Activated naive CD4-positive, alpha-beta T cell treated with anti-CD3 and anti-CD28 coated beads, Interleukin-2, amount 10 ng/mL, durations not matched to agents 7 days and 5 days (primary cell): ENCODE results near the gene MAPKBP1.
A peak's percentile ranks its signal among the peaks of the same experiment; 100 is the strongest.

Source experiments
- CTCF ChIA-PET: fragments of 350-600 bp; sonication (Branson Sonifier 250); formaldehyde crosslinking; loops from one replicate; lab custom pipeline; 2021; ENCODE audit warnings: antibody characterized with exemption; lab: Charles Lee
- DNase-seq: peaks from one replicate; pipeline ENCODE4 v3.0.0-alpha.2; 2020
- H3K27ac Mint-ChIP-seq: one replicate; pipeline ENCODE4 v1.8.0; 2021; ENCODE audit warnings: mild to moderate bottlenecking, moderate library complexity, mixed read lengths
- H3K27me3 Mint-ChIP-seq: one replicate; pipeline ENCODE4 v1.8.0; 2021; ENCODE audit warnings: mild to moderate bottlenecking, mixed read lengths
- H3K36me3 Mint-ChIP-seq: one replicate; pipeline ENCODE4 v1.8.0; 2021; ENCODE audit warnings: mixed read lengths
- H3K4me1 Mint-ChIP-seq: one replicate; pipeline ENCODE4 v1.8.0; 2021; ENCODE audit warnings: mixed read lengths
- H3K4me3 Mint-ChIP-seq: one replicate; pipeline ENCODE4 v1.8.0; 2021; ENCODE audit warnings: mild to moderate bottlenecking, moderate library complexity, mixed read lengths
- H3K9me3 Mint-ChIP-seq: one replicate; pipeline ENCODE4 v1.8.0; 2021; ENCODE audit warnings: mixed read lengths

MAPKBP1 gene

GRCh38 chr15:41844814-41845213, 70.5 kb downstream of the MAPKBP1 start:
- Mint-ChIP-seq H3K4me3 (no peak overlapping the region), H3K9me3 (no peaks in the 10 kb centered on the region), H3K36me3 (peaks cover 4% of the 10 kb centered on the region), H3K4me1 (no peaks in the 10 kb centered on the region), H3K27me3 (no peaks in the 10 kb centered on the region), H3K27ac (no peak overlapping the region)
- DNase-seq, result no peak
- CTCF ChIA-PET, result interaction anchor here (1.3 kb wide), 1 partner anchor 72 kb away, joined by 3 read pairs; no protein-coding TSS in a partner anchor

DNA sequence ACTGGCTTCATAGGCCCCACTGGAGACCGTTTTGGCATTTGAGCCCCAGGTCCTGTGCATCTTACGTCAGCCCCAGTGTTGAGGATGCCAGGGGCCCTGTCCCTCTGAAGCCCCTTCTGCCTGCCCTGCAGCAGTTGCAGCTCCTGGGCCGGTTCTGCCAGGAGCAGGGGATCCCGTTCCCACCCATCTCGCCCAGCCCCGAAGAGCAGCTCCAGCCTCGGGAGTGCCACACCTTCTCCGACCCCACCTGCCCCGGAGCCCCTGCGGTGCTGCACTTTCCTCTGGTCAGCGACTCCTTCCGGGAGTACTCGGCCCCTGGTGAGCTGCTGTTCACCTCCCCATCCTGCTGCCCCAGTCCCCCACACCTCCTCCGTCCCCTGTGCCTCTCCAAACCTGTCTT, 72.9 kb downstream of the MAPKBP1 start:
- Mint-ChIP-seq H3K9me3 (no peaks in the 10 kb centered on the region), H3K4me1 (no peaks in the 10 kb centered on the region), H3K27me3 (peaks cover 14% of the 10 kb centered on the region), H3K4me3 (no peak overlapping the region), H3K27ac (no peak overlapping the region), H3K36me3 (peaks cover 4% of the 10 kb centered on the region)
- CTCF ChIA-PET, result interaction anchor here (1.0 to 1.5 kb wide), 2 partner anchors 16 to 74 kb away, joined by 3 read pairs; no protein-coding TSS in a partner anchor
- no peak for DNase-seq

- Mint-ChIP-seq H3K27ac (no peak overlapping the region), H3K4me1 (no peaks in the 10 kb centered on the region), H3K4me3 (no peak overlapping the region), H3K36me3 (peaks cover 4% of the 10 kb centered on the region), H3K27me3 (peaks cover 14% of the 10 kb centered on the region), H3K9me3 (no peaks in the 10 kb centered on the region)
- CTCF ChIA-PET, result interaction anchor here (1.0 to 1.5 kb wide), 2 partner anchors 17 to 75 kb away, joined by 3 read pairs; no protein-coding TSS in a partner anchor
- no peak for DNase-seq
Measured at GRCh38 chr15:41847981-41848380, 73.7 kb downstream of the MAPKBP1 start.

DNA sequence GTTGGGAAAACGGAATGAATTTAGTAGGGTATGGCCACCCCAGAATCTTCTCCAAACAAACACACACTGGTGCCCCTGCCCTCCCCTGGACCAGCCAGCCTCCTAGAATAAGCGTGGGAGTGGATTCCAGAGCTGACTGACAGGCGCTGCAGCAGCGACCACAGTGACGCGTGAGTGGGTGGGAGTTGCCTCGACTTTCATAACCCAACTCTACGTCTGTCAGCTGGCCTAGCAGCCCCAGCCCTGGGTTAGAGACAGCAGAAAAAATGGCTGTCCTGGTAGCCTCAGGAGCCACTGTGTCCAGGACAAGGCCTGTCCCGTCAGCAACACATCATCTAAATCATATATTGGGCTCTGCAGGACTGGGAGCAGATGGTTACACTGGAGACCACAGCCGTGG, 74.3 kb downstream of the MAPKBP1 start:
- Mint-ChIP-seq H3K4me1 (no peaks in the 10 kb centered on the region), H3K27ac (no peak overlapping the region), H3K27me3 (peaks cover 18% of the 10 kb centered on the region), H3K36me3 (peaks cover 4% of the 10 kb centered on the region), H3K4me3 (no peak overlapping the region), H3K9me3 (no peaks in the 10 kb centered on the region)
- CTCF ChIA-PET, result interaction anchor here (1.5 kb wide), 1 partner anchor 76 kb away, joined by 3 read pairs; no protein-coding TSS in a partner anchor
- no peak for DNase-seq

DNA sequence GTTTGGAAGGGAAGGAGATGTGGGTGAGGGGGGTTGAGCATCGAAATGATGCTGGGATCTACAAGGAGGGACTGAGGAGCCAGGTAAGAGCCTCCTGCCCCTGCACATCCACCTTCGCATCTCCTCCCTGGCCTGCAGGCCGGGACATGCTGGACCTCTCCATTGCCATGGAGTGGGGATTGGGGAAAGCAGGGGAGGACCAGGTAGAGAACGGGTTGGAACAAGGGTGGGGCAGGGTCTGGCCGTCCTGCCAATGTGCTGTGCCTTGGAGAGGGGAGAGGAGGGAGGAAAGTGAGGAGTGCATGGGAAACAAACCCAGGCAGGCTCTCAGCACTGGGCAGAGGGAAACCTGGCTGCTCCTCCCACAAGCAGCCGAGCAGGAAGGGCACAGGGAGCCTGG, 74.9 kb downstream of the MAPKBP1 start:
- no peak for DNase-seq
- Mint-ChIP-seq H3K36me3 (peaks cover 4% of the 10 kb centered on the region), H3K4me3 (no peak overlapping the region), H3K27me3 (peaks cover 18% of the 10 kb centered on the region), H3K4me1 (no peaks in the 10 kb centered on the region), H3K9me3 (no peaks in the 10 kb centered on the region), H3K27ac (no peak overlapping the region)
- CTCF ChIA-PET, result no interaction called here

GRCh38 chr15:41849861-41850260, 75.6 kb downstream of the MAPKBP1 start:
- no peaks in the 10 kb centered on the region for H3K4me1 Mint-ChIP-seq
- H3K9me3 Mint-ChIP-seq, result no peaks in the 10 kb centered on the region
- no peak for DNase-seq
- H3K4me3 Mint-ChIP-seq, result no peak overlapping the region
- H3K27me3 Mint-ChIP-seq, result peaks cover 18% of the 10 kb centered on the region
- peaks cover 4% of the 10 kb centered on the region for H3K36me3 Mint-ChIP-seq
- no peak overlapping the region for H3K27ac Mint-ChIP-seq
- CTCF ChIA-PET, result no interaction called here

- no peak overlapping the region for H3K4me3 Mint-ChIP-seq
- peaks cover 18% of the 10 kb centered on the region for H3K27me3 Mint-ChIP-seq
- no peak overlapping the region for H3K27ac Mint-ChIP-seq
- H3K9me3 Mint-ChIP-seq, result no peaks in the 10 kb centered on the region
- no peak for DNase-seq
- CTCF ChIA-PET, result interaction anchor here (1.6 kb wide), 1 partner anchor 77 kb away, joined by 6 read pairs; the partner anchor contains the start of gene MAPKBP1
- H3K36me3 Mint-ChIP-seq, result peaks cover 4% of the 10 kb centered on the region
- H3K4me1 Mint-ChIP-seq, result no peaks in the 10 kb centered on the region
Measured at GRCh38 chr15:41850482-41851166, 76.3 kb downstream of the MAPKBP1 start.

- peaks cover 18% of the 10 kb centered on the region for H3K27me3 Mint-ChIP-seq
- no peak for DNase-seq
- H3K27ac Mint-ChIP-seq, result peak overlapping the region; percentile 69
- peaks cover 4% of the 10 kb centered on the region for H3K36me3 Mint-ChIP-seq
- no peak overlapping the region for H3K4me3 Mint-ChIP-seq
- H3K4me1 Mint-ChIP-seq, result no peaks in the 10 kb centered on the region
- CTCF ChIA-PET, result interaction anchor here (1.6 kb wide), 1 partner anchor 78 kb away, joined by 6 read pairs; the partner anchor contains the start of gene MAPKBP1
- H3K9me3 Mint-ChIP-seq, result no peaks in the 10 kb centered on the region
Measured at GRCh38 chr15:41851167-41851523, 76.9 kb downstream of the MAPKBP1 start.

DNA sequence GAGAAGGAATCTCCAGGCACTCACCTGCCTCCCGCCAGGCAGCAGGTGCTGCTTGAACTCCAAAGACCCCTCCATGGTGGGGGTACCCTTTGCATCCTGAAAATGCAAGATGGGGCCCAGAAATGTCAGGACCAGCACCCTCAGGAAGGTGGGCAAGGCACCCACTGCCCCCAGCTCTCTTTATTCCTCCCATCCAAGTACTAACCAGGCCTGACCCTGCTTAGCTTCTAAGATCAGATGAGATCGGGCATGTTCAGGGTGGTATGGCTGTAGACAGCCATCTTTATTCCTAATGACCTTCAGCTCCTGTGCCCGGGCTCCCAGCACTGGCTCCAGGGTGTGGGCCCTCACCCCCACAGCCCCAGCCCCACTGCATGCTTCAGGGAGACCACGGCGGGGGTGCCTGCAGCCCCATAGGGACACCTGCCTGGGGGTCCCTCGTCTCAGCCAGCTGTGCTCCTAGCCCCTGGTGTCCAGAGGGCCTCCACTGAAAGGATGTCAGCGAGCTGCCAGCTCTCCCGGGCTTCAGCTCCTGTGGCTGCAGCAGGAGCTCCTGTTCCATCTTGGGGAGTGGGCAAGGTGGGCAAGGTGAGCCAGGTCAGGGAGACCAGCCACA, 77.6 kb downstream of the MAPKBP1 start:
- CTCF ChIA-PET, result interaction anchor here (1.6 to 1.8 kb wide), 2 partner anchors 79 to 85 kb away, joined by 4 to 6 read pairs; partner anchors contain the start of gene MAPKBP1

DNA sequence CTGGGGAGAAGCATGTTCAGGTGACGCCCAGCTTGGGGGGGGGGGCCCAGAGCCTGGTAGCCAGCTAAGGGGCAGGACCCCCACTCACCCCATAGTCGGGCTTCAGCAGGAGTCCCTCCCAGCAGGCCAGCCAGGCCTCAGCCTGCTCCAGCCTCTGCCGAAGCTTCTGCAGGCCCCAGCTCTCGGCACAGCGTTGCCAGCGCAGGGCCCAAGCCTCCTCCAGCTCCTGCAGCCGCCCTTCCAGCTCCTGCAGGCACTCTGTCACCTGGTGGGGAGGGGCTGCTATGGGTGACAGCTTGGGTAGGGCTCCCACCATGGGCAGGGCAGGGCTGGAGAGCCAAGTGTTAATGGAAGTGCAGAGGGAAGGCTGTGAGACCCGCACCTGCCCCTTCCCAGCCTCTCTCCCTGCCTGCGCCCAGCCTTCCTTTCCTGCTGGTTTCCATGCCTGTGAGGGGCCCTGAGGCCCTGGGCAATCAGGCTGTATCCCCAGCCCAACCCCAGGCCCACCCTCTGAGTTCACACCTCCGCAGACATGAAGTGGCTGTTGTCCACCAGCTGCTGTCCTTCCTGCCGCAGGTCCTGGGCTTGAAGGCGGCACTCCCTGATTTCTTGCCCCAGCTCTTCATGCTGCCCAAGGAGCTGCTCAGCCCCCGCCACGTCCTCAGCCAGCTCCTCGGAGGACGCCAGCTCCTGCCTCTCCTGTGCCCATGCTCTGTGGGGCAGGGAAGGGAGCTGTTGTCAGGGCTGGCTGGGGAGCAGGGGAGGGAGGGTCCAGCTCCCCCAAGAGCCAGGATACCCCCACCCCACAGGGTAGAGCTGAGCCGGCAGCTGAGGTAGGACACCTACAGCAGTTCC, 78.7 kb downstream of the MAPKBP1 start:
- H3K27ac Mint-ChIP-seq, result no peak overlapping the region
- DNase-seq, result no peak
- no peaks in the 10 kb centered on the region for H3K4me1 Mint-ChIP-seq
- peaks cover 18% of the 10 kb centered on the region for H3K27me3 Mint-ChIP-seq
- H3K9me3 Mint-ChIP-seq, result no peaks in the 10 kb centered on the region
- peaks cover 4% of the 10 kb centered on the region for H3K36me3 Mint-ChIP-seq
- CTCF ChIA-PET, result interaction anchor here (0.7 to 1.8 kb wide), 2 partner anchors 26 to 84 kb away, joined by 3 to 4 read pairs; no protein-coding TSS in a partner anchor
- H3K4me3 Mint-ChIP-seq, result no peak overlapping the region

More for the DNA sequence above, 77.6 kb downstream of the MAPKBP1 start:
- H3K4me1 Mint-ChIP-seq, result no peaks in the 10 kb centered on the region
- peaks cover 4% of the 10 kb centered on the region for H3K36me3 Mint-ChIP-seq
- H3K4me3 Mint-ChIP-seq, result no peak overlapping the region
- DNase-seq, result no peak
- H3K27me3 Mint-ChIP-seq, result peaks cover 18% of the 10 kb centered on the region
- H3K9me3 Mint-ChIP-seq, result no peaks in the 10 kb centered on the region
- no peak overlapping the region for H3K27ac Mint-ChIP-seq

DNA sequence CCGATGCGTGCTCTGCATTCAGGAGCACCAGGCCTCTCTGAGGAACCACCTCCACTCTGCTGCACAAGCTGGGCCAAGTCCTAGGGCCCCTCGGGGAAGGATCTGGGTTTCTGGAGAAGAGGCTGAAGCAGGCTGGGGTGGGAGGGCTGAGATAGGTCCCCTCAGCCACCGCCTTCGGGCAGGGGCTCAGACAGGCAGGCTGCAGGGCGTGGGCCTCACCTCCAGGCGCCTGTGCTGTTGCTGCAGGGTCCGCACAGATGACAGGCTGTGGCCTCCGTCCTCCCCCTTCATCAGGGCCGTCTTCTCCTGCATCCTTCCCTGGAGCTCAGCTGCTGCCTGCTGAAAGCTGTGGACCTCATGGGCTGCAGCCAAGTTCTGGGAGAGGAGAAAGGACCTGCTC, 79.5 kb downstream of the MAPKBP1 start:
- peaks cover 18% of the 10 kb centered on the region for H3K27me3 Mint-ChIP-seq
- CTCF ChIA-PET, result interaction anchor here (0.7 kb wide), 1 partner anchor 25 kb away, joined by 3 read pairs; no protein-coding TSS in a partner anchor
- DNase-seq, result no peak

GRCh38 chr15:41854443-41854842, 80.2 kb downstream of the MAPKBP1 start:
- no peak overlapping the region for H3K27ac Mint-ChIP-seq
- no peaks in the 10 kb centered on the region for H3K4me1 Mint-ChIP-seq
- peaks cover 18% of the 10 kb centered on the region for H3K27me3 Mint-ChIP-seq
- no peaks in the 10 kb centered on the region for H3K36me3 Mint-ChIP-seq
- DNase-seq, result no peak
- CTCF ChIA-PET, result no interaction called here
- H3K9me3 Mint-ChIP-seq, result no peaks in the 10 kb centered on the region
- no peak overlapping the region for H3K4me3 Mint-ChIP-seq

More for the DNA sequence above, 79.5 kb downstream of the MAPKBP1 start:
- Mint-ChIP-seq H3K4me1 (no peaks in the 10 kb centered on the region), H3K4me3 (no peak overlapping the region), H3K9me3 (no peaks in the 10 kb centered on the region), H3K36me3 (no peaks in the 10 kb centered on the region), H3K27ac (no peak overlapping the region)

DNA sequence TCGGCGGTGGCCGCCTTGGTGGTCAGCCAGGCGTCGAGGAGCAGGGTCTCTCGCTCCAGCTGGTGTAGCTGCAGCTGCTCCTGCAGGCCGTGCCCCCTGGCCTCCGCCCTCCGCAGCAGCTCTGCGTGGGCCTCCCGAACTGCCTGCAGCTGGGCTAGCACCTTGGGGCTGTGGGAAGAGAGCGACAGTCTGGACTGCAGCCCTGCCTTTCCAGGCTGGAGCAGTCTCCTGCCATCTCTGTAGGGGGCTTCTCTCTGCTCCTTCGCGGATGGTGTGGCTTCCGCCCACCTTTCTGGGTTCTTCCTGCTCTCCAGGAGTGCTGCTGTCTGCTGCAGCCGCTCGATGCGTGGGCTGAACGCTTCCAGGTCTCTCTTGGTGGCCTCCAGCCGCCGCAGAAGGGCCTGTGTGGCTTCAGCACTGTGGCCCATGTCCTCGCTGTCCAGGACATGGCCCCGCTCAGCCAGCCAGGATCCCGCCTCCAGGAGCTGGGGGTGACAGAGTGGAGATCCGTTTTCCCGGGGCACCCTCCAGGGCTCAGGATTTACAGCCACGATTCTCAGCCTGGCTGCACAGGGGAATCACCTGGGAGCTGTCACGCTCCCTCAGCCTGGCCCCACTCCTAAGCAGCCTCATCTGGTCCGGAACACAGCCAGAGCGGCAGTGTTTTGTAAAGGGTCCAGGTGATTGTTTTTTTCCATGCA, 81.1 kb downstream of the MAPKBP1 start:
- H3K4me1 Mint-ChIP-seq, result peaks cover 6% of the 10 kb centered on the region
- no peak for DNase-seq
- H3K36me3 Mint-ChIP-seq, result no peaks in the 10 kb centered on the region
- H3K27ac Mint-ChIP-seq, result no peak overlapping the region
- peaks cover 15% of the 10 kb centered on the region for H3K27me3 Mint-ChIP-seq
- H3K4me3 Mint-ChIP-seq, result no peak overlapping the region
- H3K9me3 Mint-ChIP-seq, result no peaks in the 10 kb centered on the region
- CTCF ChIA-PET, result no interaction called here
